ENCODE data around the gene GALNS.
"Not testable (repeated sequence)": the region's sequence is repeated elsewhere in the genome, so short reads cannot be mapped to it uniquely, and the experiment has no call there.

Gene GALNS

GRCh38 chr16:88889702-88890352 is 33.1 kb upstream of the GALNS start:
- not testable (repeated sequence) for DNase-seq (ENCODE audit: low spot score)

DNA sequence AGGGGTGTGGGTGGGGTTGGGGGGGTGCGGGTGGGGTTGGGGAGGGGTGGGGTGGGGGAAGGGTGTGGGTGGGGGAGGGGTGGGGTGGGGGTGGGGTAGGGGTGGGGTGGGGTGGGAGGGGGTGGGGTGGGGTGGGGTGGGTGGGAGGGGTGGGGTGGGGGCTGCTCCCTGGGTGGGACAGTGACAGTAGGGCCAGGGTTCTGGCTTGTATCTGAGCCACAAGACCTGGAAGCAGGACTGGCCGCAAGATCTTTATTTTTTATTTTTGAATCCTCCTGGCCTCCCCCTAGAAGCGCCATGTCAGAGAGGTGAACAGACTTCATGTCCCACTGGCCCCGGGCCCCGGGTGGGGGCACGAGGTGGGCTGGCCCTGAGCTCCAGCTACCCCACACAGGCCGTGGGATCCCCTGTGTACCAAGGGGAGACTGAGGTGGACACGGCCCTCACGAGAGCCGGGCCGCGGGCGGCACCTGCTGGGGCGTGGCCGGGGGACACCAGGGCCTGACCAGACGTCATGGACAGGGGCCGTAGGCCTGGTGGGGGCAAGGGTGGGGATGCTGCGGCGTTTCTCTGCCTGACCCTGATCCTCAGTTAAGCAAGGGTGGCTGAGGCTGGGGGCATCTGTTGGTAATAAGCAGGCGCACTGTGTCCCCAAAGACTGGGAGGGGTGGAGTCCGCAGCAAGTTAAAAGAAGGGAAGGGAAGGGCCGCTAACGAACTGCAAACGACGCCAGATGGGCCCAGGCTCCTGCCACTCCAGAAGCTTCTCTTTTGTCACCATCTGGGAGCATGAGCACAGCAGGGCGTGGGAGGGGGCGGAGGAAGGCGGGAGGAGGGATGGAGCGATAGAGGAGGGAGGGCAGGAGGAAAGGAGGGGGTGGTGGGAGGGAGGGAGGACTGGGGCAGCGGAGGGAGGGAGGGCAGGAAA is 32.0 kb upstream of the GALNS start:
- no peak for DNase-seq (ENCODE audit: low spot score)

GRCh38 chr16:88888057-88888456 is 31.3 kb upstream of the GALNS start:
- DNase-seq (ENCODE audit: low spot score) = no peak

DNA sequence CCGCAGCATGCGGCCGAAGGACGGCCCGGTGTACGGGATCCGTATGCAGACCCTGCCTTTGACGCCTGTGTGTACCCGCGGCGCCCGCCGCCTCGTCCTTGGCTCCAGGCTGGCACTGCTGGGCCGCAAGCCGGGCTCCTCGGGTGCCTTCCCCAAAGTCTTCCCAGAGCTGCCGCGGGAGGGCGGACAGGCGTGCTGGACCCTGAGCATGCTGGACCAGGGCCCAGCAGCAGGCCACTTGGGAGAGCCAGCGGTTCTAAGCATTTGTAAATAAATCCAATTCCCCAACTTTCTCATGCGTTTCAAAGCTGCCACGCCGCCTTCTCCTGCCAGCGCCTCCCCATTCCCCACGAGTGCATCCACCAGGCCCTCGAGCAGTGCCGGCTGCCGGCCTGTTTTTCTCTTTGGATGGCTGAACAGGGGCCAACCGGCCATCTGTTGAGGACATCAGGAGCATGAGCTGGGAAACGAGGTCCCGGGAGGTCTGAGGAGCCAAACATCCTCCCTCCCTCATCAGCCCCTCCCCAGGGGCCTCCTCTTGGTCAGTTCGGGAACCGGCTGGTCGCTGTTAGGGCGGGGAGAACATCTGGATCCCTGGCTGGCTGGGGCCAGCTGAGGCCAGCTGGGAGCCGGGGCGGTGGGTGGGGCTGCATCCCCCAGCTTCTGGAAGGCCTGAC is 30.2 kb upstream of the GALNS start:
- DNase-seq (ENCODE audit: low spot score) = peak; percentile 45

- no peak for DNase-seq (ENCODE audit: low spot score)
These were observed 29.7 kb upstream of the GALNS start for GRCh38 chr16:88886420-88886844.

- no peak for DNase-seq (ENCODE audit: low spot score)
These were observed 29.0 kb upstream of the GALNS start for GRCh38 chr16:88885693-88886280.

GRCh38 chr16:88884569-88885271 is 28.0 kb upstream of the GALNS start:
- DNase-seq (ENCODE audit: low spot score) = no peak

- DNase-seq (ENCODE audit: low spot score) = no peak
These were observed 27.2 kb upstream of the GALNS start for GRCh38 chr16:88883946-88884345.

- DNase-seq (ENCODE audit: low spot score) = no peak
These were observed 26.6 kb upstream of the GALNS start for GRCh38 chr16:88883117-88883895.

- no peak for DNase-seq (ENCODE audit: low spot score)
These were observed 25.7 kb upstream of the GALNS start for GRCh38 chr16:88882358-88883030.

GRCh38 chr16:88881675-88882357 is 25.1 kb upstream of the GALNS start:
- no peak for DNase-seq (ENCODE audit: low spot score)

DNA sequence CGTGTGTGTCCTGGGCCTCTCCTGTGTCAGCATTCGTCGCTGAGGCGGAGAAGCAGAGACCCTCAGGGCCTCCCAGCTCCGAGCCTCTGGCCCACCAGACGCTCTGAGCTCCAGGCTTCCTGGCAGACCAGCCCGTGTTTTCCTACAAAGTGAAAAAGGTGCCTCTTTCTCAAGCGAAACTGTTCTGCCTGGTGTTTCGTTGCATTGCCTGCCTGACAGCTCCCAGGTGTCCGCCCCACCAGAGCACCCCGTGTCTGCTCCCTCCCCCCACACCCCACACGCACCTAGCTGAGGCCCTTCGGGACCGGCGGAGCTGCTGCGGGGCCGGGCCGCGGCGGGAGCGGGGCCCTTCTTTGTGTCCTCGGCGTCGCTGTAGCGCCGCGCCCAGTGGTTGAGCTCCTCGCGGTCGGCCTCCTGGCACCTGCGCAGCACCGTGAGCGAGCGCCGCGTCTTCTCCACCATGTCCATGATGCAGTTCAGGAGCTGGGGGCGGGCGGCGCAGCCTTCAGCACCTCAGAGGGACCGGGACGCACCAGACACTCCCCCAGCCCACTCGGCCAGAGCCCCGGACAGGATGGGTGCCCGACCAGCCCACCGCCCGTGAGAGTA is 24.4 kb upstream of the GALNS start:
- no peak for DNase-seq (ENCODE audit: low spot score)

DNA sequence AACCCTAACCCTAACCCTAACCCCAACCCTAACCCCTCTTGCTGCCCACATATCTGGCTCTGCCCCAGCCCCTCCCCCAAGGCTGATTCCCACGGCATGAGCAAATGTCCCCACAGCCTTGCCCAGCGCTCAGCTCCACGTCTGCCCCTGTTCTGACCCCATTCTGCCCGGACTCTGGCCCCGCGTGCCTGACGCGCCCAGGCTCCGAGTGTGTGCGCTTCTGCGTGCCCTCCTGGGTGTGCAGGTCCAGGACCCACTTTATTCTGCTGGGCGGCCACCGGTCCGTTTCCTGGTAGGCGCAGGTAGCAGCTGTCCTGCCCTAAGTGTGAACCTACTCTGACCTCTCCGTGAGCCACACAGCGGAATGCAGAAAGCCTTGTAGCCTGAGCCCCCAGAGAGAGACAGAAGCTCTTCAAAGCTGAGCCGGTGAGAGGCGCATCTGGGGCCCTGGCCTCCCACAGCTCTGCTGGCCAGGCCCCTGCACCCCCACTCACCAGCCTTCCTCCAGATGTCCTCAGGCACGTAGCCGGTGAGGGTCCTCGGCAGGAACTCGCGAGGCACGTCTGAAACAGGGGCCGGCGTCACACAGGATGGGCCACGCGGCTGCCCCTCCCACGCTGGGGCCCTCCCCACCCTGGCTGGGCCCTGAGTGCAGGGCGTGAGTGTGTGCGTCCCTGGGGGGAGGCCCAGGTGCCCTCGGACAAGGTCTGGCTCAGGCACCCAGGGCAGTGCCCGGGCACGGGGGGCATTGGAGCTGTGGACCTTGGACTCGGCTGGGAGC is 23.7 kb upstream of the GALNS start:
- no peak for DNase-seq (ENCODE audit: low spot score)

DNA sequence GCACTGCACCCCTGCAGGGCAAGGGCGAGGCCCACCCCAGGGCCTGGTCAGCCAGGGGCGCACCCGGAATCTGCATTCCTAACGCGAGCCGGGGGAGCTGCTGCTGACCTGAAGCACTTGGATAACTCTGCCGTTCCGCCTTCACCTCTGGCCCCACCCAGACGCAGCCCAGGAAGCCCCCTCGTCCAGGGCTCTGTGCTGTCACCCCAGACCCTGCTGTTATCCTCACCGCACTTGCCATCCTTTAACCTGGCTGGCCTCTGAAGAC is 23.0 kb upstream of the GALNS start:
- no peak for DNase-seq (ENCODE audit: low spot score)

DNA sequence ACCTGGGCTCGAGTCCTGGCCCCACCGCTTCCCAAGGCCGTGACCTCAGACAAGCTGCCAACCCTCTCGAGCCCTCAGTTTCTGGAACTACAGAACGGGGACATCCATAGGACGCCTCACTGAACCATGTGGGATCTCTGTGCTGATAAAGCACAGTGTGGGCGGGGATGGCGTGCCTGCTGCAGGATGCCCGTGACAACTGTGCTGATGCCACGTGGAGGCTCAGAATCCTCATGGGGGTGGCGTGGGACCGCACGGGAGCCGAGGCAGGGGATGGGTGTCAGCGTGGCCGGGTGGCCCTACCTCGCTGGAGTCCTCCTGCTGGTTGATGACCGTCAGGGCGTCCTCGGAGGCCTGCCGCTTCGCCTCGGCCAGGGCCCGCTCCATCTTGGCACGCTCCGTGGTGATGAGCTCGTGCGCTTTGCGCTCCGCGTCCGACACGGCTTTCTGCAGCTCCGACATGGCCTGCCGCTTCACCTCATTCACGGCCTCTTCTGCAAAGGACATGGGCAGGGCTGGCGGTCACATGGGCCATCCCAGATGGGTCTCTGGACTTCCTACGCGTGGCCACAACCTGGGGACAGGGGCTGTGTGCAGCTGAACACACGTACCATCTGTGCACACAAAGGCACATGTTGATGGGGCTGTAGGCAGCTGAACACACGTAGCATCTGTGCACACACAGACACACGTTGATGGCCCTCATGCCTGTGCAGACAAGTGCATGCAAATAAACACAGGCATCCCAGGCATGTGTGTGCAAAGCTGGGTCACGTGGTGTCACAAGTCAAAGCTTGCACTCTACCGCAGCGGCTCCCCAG is 22.4 kb upstream of the GALNS start:
- no peak for DNase-seq (ENCODE audit: low spot score)

GRCh38 chr16:88878356-88878755 is 21.6 kb upstream of the GALNS start:
- DNase-seq (ENCODE audit: low spot score) = no peak

DNA sequence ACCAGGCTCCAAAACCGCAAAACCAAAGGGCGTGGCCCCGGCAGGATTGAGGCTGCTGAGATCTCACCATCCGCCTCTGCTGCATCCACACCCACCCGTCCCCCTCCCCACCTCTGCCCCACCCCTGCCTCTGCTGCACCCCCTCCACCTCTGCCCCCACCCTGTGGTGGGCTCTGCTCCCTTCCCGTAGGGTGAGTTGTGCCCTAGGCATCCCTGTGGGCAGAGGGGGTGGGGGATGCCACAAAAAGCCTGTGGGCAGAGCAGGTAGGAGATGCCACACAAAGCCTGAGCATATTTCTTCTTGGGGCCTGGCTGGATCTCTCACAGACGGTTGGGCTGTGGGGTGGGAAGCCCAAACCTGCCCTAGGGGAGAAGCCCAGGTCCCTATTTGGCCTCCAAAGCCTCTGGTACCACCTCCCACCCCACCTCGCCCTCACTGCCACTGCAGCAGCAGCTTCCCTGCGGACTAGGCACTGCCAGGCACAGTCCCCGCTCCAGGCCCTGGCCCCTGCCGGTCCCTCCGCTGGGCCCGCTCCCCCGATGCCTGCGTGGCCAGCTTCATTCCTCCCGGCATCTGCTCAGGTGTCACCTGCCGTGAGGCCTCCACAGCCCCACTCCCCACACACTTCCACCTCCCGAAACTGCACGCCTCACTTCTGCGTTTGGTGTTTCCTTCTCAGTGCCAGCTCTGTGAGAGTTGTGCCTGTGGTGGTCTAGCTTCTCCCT is 21.0 kb upstream of the GALNS start:
- no peak for DNase-seq (ENCODE audit: low spot score)

Data from hepatic stellate cell (primary cell).